Fibroblast of mammary gland (primary cell): ENCODE results near the gene SIAH3.

Experiments
- DNase-seq: peaks from one replicate; pipeline ENCODE4 v3.0.0-alpha.2; 2010; ENCODE audit warnings: low read depth
- H3K4me3 ChIP-seq: 2 replicates; pipeline ENCODE4 v1.5.1; 2011; ENCODE audit warnings: low read depth, mild to moderate bottlenecking, low read length, moderate library complexity; ENCODE audit not compliant: control insufficient read depth
- CTCF ChIP-seq: conservative IDR thresholded peaks from 2 replicates; pipeline ENCODE4 v1.5.1; 2011; ENCODE audit warnings: low read depth, low read length, inconsistent platforms; ENCODE audit not compliant: control insufficient read depth, insufficient read depth

The SIAH3 gene

GRCh38 chr13:45851171-45851921 lies at the start of gene SIAH3:
SIAH3 (minus strand) TSS chr13:45851753; CDS start chr13:45851629, 124 bp downstream.
- peak within 1 kb of the TSS; percentile 3 for H3K4me3 ChIP-seq
- peak; percentile 29 for DNase-seq

DNA sequence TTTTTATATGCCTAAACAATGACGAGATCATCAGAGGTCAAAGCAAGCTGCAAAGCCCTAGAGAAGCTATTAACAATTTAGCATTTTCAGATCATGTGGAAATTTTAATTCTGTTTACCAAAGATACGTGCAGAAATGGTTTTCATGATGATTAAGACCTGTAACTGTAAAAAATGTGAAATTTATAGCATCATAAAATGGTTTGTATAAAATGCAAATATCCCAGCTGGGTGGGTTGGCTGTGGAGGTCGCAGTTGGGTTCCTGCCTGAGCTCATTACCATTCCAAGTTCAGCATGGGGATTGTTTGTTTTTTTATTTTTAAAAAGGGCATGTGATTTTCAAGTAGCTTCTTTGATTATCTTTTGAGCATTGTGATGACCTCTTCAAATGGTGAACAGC lies 47.9 kb upstream of the SIAH3 start:
- no peak overlapping the region for H3K4me3 ChIP-seq
- no peak for DNase-seq
- no peak for TF ChIP-seq CTCF

More at GRCh38 chr13:45851171-45851921, at the start of gene SIAH3:
- TF ChIP-seq CTCF: no peak

DNA sequence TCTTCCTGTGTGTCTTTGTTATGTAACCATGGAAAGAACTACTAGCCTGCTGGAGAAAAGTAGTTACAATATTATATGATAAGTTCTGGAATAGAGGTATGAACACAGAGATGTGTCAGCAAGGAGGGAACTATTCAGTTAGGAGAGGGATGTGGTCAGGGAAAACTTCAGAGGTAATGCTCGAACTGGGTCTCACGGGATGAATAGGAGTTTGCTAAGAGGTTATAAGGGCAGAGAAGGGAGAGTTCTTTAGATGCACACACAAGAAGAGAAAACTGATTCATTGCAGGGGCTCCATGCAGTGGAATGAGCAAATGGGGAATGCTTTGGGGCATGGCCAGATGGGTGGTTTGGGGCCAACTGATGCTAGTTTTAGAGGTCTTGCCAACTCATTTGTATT lies 46.0 kb upstream of the SIAH3 start:
- H3K4me3 ChIP-seq: no peak overlapping the region
- TF ChIP-seq CTCF: no peak
- DNase-seq: no peak

- no peak for TF ChIP-seq CTCF
- DNase-seq: no peak
- H3K4me3 ChIP-seq: no peak overlapping the region
These were observed 44.7 kb upstream of the SIAH3 start for GRCh38 chr13:45896285-45896684.

DNA sequence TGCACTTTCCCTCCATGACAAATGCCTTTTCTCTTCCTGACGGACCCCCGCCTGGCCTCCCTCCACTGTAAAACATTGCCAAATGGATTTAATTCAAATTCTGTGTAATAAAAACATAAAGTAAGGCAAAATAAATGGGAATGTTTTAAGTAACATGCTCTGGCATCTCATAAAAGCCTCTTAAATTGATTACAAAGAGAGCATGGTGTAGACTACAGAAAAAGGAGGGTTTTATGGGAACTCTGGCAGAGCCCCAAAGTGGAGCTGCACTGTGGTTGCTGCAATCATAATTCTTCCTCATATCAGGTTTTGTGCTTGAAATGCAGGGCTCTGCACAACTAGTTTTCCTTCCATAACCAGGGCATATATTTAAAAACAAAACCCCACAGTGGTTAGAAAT lies 44.3 kb upstream of the SIAH3 start:
- no peak for TF ChIP-seq CTCF
- DNase-seq: no peak
- H3K4me3 ChIP-seq: no peak overlapping the region

- no peak for TF ChIP-seq CTCF
- DNase-seq: no peak
- H3K4me3 ChIP-seq: no peak overlapping the region
These were observed 41.0 kb upstream of the SIAH3 start for GRCh38 chr13:45892513-45892912.

DNA sequence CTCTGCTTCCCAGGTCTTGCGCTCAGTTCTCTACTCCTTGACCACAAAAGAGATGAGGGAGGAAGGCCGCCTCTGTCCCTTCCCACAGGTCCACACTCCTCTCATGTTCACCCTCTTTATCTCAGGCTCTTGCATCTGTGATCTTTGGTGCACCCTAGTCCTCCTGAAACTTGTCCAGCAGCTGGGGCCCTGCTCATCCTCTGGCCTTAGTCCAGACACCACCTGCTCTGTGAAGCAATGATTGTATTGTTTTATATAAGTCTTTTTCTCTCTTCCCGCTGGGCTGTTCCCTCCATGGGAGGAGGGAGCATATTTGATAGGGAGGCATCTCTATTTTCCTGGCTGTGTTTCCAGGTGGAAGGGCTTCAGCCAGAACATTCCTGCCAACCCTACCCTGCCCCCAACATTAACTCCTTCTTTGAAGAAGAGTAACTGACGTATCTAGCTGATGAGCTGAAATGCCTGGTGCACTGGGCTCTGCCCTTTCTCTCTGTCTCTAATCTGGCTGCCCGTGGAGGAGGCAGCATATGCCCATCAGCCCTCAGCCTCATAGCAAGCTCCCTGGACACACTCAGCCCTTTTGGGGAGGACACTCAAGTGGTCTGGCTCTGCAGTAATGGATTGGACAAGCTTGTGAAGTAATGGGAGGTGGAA lies 38.2 kb upstream of the SIAH3 start:
- no peak for DNase-seq
- no peak overlapping the region for H3K4me3 ChIP-seq
- no peak for TF ChIP-seq CTCF
